HG03442 (cell line): ENCODE data around the gene DEUP1.
"Not testable (repeated sequence)": the region's sequence is repeated elsewhere in the genome, so short reads cannot be mapped to it uniquely, and the experiment has no call there.

Experiments used
- ATAC-seq: cut with Tn5 transposase; IDR thresholded peaks from one replicate; pipeline ENCODE4 v1.9.1; 2021; ENCODE audit warnings: mild to moderate bottlenecking, moderate library complexity; ENCODE audit not compliant: unreplicated experiment

DEUP1 gene, protein sequence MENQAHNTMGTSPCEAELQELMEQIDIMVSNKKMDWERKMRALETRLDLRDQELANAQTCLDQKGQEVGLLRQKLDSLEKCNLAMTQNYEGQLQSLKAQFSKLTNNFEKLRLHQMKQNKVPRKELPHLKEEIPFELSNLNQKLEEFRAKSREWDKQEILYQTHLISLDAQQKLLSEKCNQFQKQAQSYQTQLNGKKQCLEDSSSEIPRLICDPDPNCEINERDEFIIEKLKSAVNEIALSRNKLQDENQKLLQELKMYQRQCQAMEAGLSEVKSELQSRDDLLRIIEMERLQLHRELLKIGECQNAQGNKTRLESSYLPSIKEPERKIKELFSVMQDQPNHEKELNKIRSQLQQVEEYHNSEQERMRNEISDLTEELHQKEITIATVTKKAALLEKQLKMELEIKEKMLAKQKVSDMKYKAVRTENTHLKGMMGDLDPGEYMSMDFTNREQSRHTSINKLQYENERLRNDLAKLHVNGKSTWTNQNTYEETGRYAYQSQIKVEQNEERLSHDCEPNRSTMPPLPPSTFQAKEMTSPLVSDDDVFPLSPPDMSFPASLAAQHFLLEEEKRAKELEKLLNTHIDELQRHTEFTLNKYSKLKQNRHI

DNA sequence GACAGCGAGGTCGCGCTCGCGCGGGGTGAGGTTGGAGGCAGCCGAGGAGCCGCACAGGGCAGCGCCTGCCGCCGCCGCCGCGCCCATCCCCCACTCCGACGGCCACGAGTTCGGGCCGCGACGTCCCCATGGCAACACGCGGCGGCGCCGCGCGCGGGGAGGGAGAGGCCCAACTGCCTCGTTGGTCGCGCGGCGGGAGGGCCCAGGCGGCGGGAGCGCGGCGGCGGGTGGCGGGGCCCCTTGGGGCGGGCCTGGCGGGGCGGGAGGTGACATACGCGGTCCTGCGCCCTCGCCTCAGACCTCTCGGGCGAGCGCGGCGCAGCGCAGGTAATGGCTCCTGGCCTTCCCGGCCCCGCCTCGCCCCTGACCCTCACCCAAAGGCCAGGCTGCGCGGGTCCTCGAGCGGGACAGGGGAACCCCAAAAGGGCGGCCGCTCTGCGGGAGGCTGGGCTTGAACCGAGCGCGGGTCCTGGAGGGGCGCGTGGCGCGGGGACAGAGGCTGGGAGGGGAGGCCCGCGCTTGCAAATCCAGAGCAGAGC is at the start of gene DEUP1:
TSS of gene DEUP1 (plus strand) at position 297 of the 539 bp plus-strand sequence. CDS start 1,518 bp downstream, outside the sequence.
- no peak for ATAC-seq

DNA sequence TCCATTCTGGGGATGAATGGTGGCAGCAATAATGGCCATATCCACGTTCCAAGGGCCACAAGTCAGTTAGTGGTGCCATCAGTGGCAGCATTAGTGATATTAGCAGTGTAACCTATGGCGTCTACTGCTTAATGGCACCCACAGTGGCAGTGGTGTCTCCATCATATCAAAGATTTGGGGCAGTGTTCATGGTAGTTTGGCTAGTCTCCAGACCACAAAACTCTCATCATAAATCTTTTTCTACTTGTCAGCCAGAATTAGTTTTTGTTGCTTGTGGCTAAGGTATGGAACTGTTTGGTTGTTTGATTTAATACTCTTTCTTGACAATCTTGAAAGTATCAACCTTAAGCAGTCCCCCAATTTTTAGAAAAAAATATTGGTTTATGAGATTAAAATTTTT is 45.1 kb upstream of the DEUP1 start:
- ATAC-seq: no peak

DNA sequence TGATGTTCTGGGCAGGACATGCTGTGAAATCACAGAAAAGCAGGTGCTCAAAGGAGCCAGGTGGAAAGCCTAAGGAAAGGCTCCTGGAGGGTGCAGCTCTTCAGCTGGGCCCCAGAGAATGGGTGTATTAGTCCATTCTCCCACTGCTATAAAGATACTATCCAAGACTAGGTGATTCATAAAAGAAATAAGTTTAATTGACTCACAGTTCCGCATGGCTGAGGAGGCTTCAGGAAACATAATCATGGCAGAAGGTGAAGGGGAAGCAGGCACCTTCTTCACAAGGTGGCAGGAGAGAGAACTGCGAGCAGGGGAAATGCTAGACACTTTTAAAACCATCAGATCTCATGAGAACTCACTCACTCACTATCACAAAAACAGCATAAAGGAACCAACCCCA is 43.1 kb upstream of the DEUP1 start:
- no peak for ATAC-seq

DNA sequence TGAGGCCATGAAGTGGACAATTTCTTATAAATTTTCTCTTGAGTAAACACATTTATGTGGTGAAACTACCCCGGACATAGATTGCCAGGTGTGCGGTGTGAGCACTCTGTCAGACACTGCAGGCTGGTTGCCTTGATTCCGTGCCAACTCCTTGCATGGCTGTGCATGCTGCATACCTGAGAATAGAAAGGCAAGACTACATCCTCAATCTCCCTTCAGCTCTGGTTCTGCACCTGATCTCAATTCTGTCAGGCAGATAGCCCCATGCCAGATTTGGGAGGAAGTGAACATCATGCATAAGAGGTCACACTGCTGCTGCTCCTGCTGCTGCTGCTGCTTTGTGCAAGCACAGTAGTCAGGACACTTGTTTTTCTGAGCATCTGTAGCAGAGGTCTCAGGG is 42.5 kb upstream of the DEUP1 start:
- ATAC-seq: no peak

DNA sequence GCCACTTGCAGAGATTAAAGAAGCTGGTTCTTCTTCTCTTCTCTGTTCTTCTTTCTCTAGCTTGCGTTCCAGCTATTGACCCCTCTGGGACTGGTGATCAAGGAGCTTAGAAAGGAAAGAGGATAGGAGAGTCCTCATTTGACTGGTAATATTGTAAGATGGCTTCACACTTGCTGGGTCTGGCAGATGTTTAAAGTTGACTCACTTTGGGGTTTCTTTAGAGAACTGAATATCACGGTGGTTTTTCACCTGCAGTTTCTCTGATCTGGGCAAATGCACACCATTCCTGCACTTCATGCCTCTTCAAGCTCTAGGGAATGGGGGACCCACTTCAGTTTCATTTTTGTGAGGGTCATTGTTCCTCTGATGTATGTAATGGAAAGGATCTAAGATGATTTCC is 41.8 kb upstream of the DEUP1 start:
- peak; percentile 64 for ATAC-seq

DNA sequence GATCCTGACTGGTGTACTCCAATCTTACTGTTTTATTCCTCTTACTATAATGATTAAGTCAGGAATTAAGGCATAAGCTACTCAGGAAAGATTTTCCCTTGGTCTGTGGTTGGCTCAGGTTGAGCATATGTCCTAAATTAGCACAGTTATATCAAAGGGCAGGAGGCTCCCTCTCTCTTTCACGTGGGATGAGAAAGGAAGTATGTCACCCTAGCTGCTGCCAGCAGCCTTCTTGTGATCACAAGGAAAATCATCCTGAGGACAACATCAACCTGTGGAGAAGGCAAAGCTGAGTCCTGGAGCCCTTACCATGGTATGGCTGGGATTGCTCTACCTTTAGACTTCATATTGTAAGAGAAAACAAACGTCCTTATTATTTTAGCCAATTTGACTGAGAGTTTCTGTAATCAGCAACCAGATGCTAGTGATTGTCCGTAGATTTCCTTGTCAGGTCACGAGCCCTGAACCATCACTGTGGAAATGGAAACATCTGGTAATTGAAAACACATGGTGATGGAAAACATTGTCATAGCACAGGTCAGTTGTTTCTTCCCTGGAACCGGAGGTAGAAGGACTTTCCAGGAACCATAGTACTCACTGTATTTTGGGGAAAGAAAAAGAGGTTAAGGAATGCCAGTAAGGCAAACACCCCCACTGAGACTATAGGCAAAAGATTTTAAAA is 40.6 kb upstream of the DEUP1 start:
- no peak for ATAC-seq

DNA sequence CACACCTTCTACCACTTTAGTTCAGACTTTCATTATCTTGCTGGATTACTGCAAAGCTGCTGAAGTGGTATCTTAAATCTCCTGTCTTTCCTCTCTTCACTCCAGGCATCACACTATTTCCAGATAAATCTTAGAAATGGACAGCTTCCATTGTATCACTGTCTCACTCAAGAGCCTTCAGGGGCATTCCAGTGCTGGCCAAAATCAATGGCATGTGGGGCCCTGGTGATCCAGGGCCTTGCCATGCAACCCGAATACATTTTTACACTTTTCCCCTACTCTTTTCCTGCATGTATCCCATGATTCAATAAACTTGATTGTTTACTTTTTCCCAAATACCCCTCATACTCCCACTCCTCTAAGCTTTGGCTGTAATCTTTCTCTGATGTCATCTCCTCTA is 39.4 kb upstream of the DEUP1 start:
- ATAC-seq: no peak

DNA sequence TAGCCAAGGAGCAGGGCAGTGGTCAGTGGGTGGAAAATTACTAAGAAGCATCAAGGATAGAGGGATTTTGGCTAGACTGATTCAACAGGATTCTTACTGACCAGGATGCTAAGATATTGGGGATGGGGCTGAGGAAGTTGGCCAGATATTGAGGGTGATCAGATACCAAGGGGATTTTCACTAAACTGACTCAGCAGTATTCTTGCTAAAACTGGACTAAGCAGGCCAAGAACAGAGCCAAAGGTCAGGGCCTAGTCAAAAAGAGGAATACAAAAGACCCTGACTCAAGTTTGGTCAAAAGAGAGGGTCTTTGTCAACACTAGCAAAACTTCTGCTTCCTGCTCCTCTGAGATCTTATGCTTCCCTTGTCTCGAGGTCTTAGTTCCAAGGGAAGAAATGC is 38.6 kb upstream of the DEUP1 start:
- no peak for ATAC-seq

DNA sequence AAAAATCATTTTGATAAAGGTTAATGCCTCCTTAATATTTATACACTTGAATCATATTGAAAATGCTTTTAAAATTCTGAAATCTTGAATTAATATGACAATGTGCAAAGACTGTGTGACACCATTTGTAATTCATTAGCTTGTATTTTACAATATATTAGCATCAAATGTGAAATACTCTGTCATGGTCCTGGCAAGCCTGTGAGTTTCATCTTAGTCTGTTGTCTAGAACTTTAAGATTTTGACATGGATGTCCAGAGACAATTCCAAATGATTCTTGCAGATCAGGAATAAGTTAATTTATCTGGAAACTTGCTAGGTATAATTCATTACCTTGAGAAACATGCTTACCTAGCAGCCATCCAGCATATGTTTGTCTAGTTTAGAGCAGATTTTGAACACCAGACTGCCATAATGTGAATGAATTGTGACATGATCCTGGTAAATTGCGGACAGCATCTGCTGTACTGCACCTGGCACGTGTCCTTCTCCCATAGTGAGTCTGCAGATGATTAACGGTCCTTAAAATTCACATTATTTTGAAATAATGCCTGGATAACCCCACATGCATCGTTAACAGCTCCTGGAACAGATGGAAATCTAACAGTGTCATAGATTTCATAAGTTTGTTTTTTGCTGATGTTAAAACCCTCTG is 34.5 kb upstream of the DEUP1 start:
- no peak for ATAC-seq

DNA sequence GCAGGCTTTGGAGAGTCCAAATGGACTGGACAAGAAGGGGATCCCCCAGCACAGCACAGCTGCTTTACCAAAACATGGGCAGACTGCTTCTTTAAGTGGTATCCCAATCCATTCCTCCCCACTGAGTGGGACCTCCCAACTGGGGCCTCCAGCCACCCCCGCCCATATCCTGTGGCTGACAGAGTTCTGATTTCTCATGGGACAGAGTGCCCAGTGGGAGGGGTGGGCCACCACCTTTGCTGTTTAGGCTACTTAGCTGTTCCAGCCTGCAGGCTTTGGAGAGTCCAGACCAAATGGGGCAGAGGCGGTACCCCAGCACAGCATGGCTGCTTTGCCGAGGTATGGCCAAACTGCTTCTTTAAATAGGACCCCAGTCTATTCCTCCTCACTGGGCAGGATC is 26.9 kb upstream of the DEUP1 start:
- ATAC-seq: no peak

DNA sequence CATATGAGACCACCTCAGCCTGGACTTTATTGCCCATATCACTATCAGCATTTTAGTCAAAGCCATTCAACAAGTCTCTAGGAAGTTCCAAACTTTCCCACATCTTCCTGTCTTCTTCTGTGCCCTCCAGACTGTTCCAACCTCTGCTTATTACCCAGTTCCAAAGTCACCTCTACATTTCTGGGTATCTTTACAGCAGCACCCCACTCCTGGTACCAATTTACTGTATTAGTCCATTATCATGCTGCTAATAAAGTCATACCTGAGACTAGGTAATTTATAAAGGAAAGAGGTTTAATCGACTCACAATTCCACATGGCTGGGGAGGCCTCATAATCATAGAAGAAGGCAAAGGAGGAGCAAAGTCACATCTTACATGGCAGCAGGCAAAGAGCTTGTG is 16.1 kb upstream of the DEUP1 start:
- ATAC-seq: not testable (repeated sequence)

DNA sequence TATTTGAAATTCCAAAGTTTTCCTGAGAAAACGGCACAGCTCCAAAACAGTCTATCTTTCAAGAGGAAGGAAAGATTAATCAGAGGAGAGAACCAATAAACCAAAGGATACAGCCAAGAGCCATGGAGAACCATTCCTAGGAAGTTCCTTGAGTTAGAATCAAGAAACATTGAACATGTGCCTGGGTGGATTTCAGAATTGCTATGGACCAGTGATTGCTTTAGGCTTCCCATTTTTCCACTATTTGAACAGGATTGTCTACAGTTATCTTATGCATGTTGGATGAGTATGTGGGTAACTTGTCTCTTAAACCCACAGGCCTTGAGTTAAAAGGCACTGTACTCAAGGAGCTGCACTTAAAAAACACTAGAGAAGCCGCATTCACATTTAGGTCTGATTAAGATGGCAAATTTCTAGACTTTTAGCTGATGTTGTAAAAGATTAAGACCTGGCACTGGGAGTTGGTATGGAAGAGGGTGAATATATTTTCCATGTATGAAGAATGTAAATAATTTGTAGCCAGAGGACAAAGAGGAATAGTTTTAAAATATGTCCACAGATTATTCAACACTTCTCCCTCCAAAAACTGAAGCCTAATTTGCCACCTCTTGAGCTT is 11.2 kb upstream of the DEUP1 start:
- ATAC-seq: no peak

DNA sequence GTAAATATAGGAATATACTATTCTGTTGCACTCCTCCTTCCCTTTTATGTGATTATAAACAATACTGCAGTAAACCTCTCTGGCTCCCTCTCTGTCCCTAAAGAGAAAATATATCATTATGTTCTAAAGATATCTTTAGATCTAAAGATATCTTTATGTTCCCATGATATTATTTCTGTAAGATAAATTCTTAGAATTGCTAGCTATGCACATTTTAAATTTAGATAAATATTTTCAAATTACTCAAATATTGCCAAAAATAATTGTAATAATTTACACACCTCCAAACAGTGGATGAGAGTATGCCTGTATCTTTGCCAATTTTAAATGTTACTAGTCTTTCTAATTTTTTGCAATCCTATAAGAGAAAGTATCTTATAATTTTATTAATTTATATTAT is 10.3 kb upstream of the DEUP1 start:
- no peak for ATAC-seq

DNA sequence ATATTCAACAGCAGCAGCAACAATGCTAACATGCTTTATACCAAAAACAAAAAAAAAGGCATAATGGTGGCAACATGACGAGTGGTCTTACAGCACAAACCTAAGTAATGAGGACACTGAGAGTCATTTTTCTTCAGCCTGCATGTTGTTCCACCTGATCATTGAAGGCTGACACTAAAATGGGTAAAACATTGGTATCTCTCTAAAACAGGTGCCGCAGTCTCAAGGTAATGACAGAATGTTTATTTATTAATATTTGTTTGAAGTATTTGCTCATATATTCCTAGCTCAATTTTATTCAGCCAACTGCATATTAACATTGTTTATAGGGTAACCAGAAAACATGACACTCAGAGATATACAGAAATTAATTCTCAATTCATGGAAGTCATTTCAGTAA is 8.3 kb upstream of the DEUP1 start:
- ATAC-seq: no peak

DNA sequence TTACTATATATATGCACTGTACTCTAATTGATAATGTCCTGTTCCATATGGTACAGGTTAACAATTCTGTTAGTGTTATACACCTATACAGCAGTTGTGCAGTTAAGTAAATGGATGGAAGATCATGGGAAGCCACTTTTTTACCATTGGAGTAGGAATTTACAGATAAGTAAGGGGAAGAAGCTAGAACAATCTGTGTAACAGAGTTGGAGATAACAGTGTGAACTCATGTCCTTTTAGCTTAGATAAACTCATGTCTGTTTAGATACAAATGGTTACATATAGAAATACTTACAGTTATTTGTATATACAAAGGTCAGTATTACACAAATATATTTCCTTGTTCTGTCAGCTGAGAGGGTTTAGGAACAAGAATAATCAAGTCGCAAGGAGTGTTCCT is 6.8 kb upstream of the DEUP1 start:
- no peak for ATAC-seq

DNA sequence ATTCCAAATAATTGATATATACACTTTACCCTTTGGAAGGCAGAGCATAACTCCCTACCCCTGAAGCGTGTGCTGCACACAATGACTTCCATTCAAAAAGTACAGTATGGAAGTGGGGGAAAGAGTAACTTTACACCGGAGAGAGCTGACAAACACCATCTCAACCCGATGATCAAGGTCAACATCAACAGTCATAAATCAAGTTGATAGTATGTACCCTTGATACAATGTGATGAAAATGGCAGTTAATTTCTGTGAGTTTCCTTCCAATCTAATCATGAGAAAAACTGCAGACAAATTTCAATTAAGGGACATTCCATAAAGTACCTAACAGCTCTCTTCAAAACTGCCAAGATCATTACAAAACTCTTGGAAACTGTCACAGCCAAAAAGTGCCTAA is 6.0 kb upstream of the DEUP1 start:
- no peak for ATAC-seq

DNA sequence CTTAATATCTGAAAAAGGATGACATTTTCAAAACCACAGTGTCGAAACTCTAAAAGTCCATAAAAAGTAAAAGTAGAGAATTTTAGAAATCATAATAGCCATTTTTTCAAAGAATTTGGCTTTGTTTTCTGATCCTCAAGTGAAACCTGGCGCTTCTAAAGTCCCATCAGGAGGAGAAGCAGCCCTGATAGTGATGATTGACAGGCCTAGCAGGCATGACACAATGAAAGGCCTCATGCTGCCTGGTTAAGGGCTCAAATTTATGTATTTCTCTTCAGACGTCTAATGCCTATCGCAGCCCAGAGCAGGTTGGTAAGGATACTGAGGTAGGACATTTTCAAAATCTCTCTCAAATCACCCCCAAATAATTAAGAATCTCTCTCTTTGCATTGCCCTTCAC is 3.9 kb upstream of the DEUP1 start:
- ATAC-seq: no peak

DNA sequence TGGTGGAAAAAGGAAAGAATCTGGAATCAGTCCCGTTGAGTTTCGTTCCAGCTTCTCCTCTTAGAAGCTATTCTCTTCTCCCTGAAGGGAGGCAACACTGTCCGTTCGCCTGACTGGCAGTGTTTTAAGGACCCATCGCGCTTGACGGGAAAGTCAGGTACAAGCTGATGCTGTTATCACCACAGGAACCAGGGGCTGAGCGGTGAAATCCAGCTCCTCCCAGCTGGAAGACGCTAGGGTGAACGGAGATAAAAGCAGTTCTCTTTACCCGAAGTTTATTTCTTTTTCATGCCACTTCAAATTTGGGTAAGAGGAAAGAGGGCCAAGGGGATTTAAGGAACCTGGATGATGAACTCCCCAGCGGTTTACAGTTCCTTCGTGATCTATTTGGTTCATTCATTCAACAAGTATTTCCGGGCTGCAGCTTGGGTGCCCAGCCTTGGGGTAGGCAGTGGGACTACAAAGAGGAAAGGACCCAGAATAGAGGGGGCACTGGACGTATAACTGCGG is 551 bp upstream of the DEUP1 start:
- ATAC-seq: no peak

DNA sequence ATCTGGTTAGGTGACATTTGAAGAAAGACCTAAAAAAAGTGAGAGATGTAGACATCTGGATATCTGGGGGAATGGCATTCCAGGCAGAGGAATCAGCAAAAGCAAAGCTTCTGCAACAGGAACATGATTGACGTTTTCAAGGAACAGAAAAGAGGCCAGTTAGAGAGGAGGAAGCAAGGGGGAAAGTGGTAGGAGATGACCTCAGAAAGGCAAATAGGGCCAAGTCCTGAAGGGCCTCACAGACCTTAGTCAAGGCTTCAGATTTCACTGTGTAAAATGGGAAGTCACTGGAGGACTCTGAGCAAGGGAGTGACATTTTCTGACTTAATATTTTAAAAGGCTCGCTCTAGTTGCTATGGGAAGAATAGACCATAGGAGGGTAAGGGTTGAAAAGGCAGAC is 9.7 kb downstream of the DEUP1 start:
- no peak for ATAC-seq

DNA sequence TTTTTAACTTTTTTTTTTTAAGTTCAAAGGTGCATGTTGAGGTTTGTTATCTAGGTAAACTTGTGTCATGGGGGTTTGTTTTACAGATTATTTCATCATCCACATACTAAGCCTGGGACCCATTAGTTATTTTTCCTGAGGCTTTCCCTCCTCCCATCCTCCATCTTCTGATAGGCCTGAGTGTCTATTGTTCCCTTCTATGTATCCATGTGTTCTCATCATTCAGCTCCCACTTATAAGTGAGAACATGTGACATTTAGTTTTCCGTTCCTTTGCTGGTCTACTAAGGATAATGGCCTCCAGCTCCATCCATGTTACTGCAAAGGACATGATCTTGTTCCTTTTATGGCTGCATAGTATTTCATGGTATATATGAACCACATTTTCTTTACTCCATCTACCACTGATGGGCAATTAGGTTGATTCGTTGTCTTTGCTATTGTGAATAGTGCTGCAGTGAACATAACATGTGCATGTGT is 14.4 kb downstream of the DEUP1 start:
- ATAC-seq: no peak

DNA sequence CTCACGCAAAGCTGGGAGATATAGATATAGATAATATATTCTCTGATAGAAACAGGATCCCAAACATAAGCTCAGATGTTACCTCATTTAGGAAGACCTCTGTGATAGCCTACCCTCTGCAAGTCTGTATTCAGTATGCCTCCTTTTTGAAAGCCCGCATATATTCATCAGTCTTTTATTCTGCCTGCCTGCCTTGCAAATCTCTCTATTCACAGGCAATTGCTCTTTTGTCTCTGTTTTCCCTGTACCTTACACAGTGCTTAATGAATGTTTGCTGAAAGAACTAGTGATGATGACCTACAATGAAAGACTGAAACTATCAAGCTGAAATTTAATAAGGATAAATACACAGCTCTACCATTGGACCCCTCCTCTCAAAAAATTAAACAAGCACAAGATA is 18.4 kb downstream of the DEUP1 start:
- ATAC-seq: no peak
